ENCODE results near the gene OR10H3.
A peak's percentile ranks its signal among the peaks of the same experiment; 100 is the strongest.
"Not testable (repeated sequence)": the region's sequence is repeated elsewhere in the genome, so short reads cannot be mapped to it uniquely, and the experiment has no call there.

The OR10H3 gene

GRCh38 chr19:15737722-15738121 is at the start of gene OR10H3:
OR10H3 (plus strand) TSS chr19:15737985; CDS start chr19:15741393, 3,408 bp downstream.
- DNase-seq, result no peak

- no peak for DNase-seq
Observed at GRCh38 chr19:15696654-15697194, 41.1 kb upstream of the OR10H3 start.

GRCh38 chr19:15701757-15702533 is 35.8 kb upstream of the OR10H3 start:
- DNase-seq, result no peak

- peak in 2 of 3 experiments; percentile 23 to 28 for DNase-seq
Observed at GRCh38 chr19:15702534-15702930, 35.3 kb upstream of the OR10H3 start.

GRCh38 chr19:15714638-15715037 is 23.1 kb upstream of the OR10H3 start:
- no peak for DNase-seq

GRCh38 chr19:15715642-15716041 is 22.1 kb upstream of the OR10H3 start:
- no peak for DNase-seq

- DNase-seq, result no peak
Observed at GRCh38 chr19:15717809-15718208, 20.0 kb upstream of the OR10H3 start.

GRCh38 chr19:15721268-15721667 is 16.5 kb upstream of the OR10H3 start:
- no peak for DNase-seq

GRCh38 chr19:15722956-15723355 is 14.8 kb upstream of the OR10H3 start:
- no peak for DNase-seq

- no peak for DNase-seq
Observed at GRCh38 chr19:15727724-15728123, 10.1 kb upstream of the OR10H3 start, which contains the start of gene OR10H2. OR10H2 (plus strand) TSS chr19:15728024; CDS start chr19:15728044, 20 bp downstream.

GRCh38 chr19:15730538-15730937 is 7.2 kb upstream of the OR10H3 start:
- DNase-seq, result no peak

GRCh38 chr19:15732388-15732787 is 5.4 kb upstream of the OR10H3 start:
- no peak for DNase-seq

GRCh38 chr19:15733895-15734294 is 3.9 kb upstream of the OR10H3 start:
- DNase-seq, result no peak

GRCh38 chr19:15740785-15741184 is 3.0 kb downstream of the OR10H3 start:
- no peak for DNase-seq

GRCh38 chr19:15748239-15748638 is 10.5 kb downstream of the OR10H3 start:
- no peak for DNase-seq

GRCh38 chr19:15758379-15758778 is 20.6 kb downstream of the OR10H3 start:
- no peak for DNase-seq

GRCh38 chr19:15759962-15760565 is 22.3 kb downstream of the OR10H3 start:
- no peak for DNase-seq

GRCh38 chr19:15769586-15769985 is 31.8 kb downstream of the OR10H3 start:
- DNase-seq, result no peak

- DNase-seq, result not testable (repeated sequence)
Observed at GRCh38 chr19:15774159-15774558, 36.4 kb downstream of the OR10H3 start.

- no peak for DNase-seq
Observed at GRCh38 chr19:15775249-15775648, 37.5 kb downstream of the OR10H3 start.

- DNase-seq, result no peak
Observed at GRCh38 chr19:15776264-15776663, 38.5 kb downstream of the OR10H3 start.

- DNase-seq, result no peak
Observed at GRCh38 chr19:15776991-15777970, 39.5 kb downstream of the OR10H3 start.
